SU-DHL-6 (cell line): Measurements from ENCODE around the gene CEP192.
A peak's percentile ranks its signal among the peaks of the same experiment; 100 is the strongest.

ENCODE experiments used
- H2AFZ ChIP-seq: fragments of 200-600 bp; sonication (generic); 2 replicates; pipeline ENCODE4 v1.6.1; 2014; ENCODE audit warnings: low read depth, mild to moderate bottlenecking, moderate library complexity, mixed read lengths, antibody characterized with exemption, low read length; ENCODE audit not compliant: severe bottlenecking
- H3F3A ChIP-seq: fragments of 200-600 bp; shearing (Covaris generic); 2 replicates; pipeline ENCODE4 v1.6.0; 2016; ENCODE audit warnings: antibody characterized with exemption, mild to moderate bottlenecking; ENCODE audit not compliant: insufficient read depth
- H3K27ac ChIP-seq: fragments of 200-600 bp; sonication (generic); 2 replicates; pipeline ENCODE4 v1.5.1; 2016; ENCODE audit warnings: low read depth, mild to moderate bottlenecking, low read length, moderate library complexity, mixed read lengths
- H3K27me3 ChIP-seq: fragments of 200-600 bp; sonication (generic), shearing (Covaris generic); 2 replicates; pipeline ENCODE4 v1.6.0; 2014; ENCODE audit warnings: mild to moderate bottlenecking, low read length
- H3K36me3 ChIP-seq: fragments of 200-600 bp; sonication (generic); 2 replicates; pipeline ENCODE4 v1.6.1; 2014; ENCODE audit warnings: mild to moderate bottlenecking, low read length, mixed read lengths
- H3K4me2 ChIP-seq: fragments of 300-600, 200-600 bp; shearing (Covaris generic), sonication (generic); 2 replicates; pipeline ENCODE4 v1.6.0; 2014; ENCODE audit warnings: low read length, low read depth, mild to moderate bottlenecking; ENCODE audit not compliant: poor library complexity, severe bottlenecking
- H3K4me3 ChIP-seq: fragments of 200-600 bp; sonication (generic); 2 replicates; pipeline ENCODE4 v1.5.1; 2014; ENCODE audit warnings: antibody characterized with exemption, low read length, mild to moderate bottlenecking, mixed read lengths; ENCODE audit not compliant: insufficient read depth, poor library complexity, severe bottlenecking
- H3K79me2 ChIP-seq: fragments of 200-600 bp; sonication (generic); 2 replicates; pipeline ENCODE4 v1.6.1; 2014; ENCODE audit warnings: mild to moderate bottlenecking, low read length, moderate library complexity; ENCODE audit not compliant: insufficient read depth
- H3K9ac ChIP-seq: fragments of 200-600 bp; sonication (generic); 2 replicates; pipeline ENCODE4 v1.7.0; 2014; ENCODE audit warnings: mild to moderate bottlenecking, low read length
- H3K9me2 ChIP-seq: fragments of 200-600 bp; sonication (generic); replicated peaks from 2 replicates; pipeline ENCODE4 v1.6.1; 2014; ENCODE audit warnings: low read length; ENCODE audit not compliant: insufficient read depth
- H3K9me3 ChIP-seq: fragments of 200-600 bp; sonication (generic); 2 replicates; pipeline ENCODE4 v1.6.1; 2014; ENCODE audit warnings: low read length, mixed read lengths; ENCODE audit not compliant: insufficient read depth
- H4K20me1 ChIP-seq: fragments of 200-600 bp; sonication (generic); 2 replicates; pipeline ENCODE4 v1.6.1; 2014; ENCODE audit warnings: low read depth, mild to moderate bottlenecking, antibody characterized with exemption, low read length, moderate library complexity, mixed read lengths
- CTCF ChIP-seq: fragments of 200-600 bp; sonication (generic); IDR thresholded peaks from one replicate; pipeline ENCODE4 v1.5.1; 2017; ENCODE audit warnings: antibody characterized with exemption, mild to moderate bottlenecking, low read length, moderate library complexity; ENCODE audit not compliant: insufficient read depth, poor library complexity, severe bottlenecking
- EZH2phosphoT487 ChIP-seq: fragments of 200-600 bp; sonication (generic), shearing (Covaris generic); conservative IDR thresholded peaks from 2 replicates; pipeline ENCODE4 v1.6.1; 2018; ENCODE audit warnings: mild to moderate bottlenecking, antibody characterized with exemption, low read length, moderate library complexity, mixed read lengths

The CEP192 gene

DNA sequence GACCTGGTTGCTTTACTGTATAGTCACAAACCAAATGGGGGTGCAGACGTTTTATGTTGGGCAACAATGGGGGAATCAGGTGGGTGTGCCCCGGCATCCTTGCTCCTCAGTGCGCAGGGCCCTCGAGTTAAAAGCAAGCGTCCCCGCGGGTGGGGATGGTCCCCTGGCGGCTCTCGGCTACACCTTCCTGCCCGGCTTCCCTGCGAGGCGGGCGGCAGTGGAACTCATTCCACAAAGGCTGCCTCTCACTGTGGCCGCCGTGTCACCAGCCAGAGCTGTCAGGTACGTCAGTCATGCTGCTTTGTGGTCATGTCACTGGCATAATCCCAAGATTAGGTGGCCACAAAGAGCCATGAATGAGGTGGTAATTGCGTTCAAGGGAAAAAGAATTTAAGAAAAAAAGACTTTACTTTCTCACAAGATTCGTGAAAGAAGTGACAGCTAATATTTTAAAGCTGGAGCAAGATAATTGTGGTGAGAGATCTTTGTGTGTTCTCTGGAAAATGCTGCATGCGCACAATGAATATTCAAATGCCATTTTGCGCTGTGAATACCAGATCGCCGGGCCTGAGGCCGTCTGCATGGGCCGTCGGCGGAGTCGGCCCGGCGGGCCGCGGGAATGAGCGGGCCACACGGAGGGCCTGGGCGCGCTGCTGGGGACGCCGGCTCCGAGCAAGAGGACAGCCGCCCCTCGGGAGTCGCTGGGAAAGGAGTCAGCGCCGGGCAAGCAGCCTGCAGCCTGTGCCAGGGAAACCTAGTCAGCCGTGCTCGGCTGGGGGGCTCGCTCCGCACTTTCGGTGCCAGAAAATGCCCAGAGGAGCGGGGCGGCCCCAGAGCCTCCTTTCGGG lies 145.1 kb downstream of the CEP192 start:
- TF ChIP-seq CTCF (no peak), EZH2phosphoT487 (no peak)
- Histone ChIP-seq H3K4me3 (peak overlapping the region; percentile 37), H2AFZ (no peak overlapping the region), H3K4me2 (peak overlapping the region; percentile 53), H3K27ac (no peak overlapping the region), H4K20me1 (no peaks in the 10 kb centered on the region), H3K9ac (no peak overlapping the region), H3K79me2 (no peaks in the 10 kb centered on the region), H3K36me3 (no peaks in the 10 kb centered on the region), H3K27me3 (no peaks in the 10 kb centered on the region; the same call in 1 of the 2 replicates), H3K9me2 (no peaks in the 10 kb centered on the region), H3K9me3 (0 out of 2 replicates have a peak, but pooled peaks cover 3% of the 10 kb centered on the region), H3F3A (no peaks in the 10 kb centered on the region)

GRCh38 chr18:13136904-13137669 lies 145.9 kb downstream of the CEP192 start:
- Histone ChIP-seq H3K9me3 (0 out of 2 replicates have a peak, but pooled peaks cover 3% of the 10 kb centered on the region), H3F3A (no peaks in the 10 kb centered on the region), H4K20me1 (no peaks in the 10 kb centered on the region), H3K36me3 (no peaks in the 10 kb centered on the region), H3K4me2 (peak overlapping the region; percentile 53), H2AFZ (peak overlapping the region; percentile 29), H3K79me2 (no peaks in the 10 kb centered on the region), H3K9ac (peak overlapping the region; percentile 40), H3K4me3 (peak overlapping the region; percentile 37), H3K27ac (no peak overlapping the region), H3K27me3 (no peaks in the 10 kb centered on the region; the same call in 1 of the 2 replicates), H3K9me2 (no peaks in the 10 kb centered on the region)
- TF ChIP-seq CTCF (no peak), EZH2phosphoT487 (no peak)

DNA sequence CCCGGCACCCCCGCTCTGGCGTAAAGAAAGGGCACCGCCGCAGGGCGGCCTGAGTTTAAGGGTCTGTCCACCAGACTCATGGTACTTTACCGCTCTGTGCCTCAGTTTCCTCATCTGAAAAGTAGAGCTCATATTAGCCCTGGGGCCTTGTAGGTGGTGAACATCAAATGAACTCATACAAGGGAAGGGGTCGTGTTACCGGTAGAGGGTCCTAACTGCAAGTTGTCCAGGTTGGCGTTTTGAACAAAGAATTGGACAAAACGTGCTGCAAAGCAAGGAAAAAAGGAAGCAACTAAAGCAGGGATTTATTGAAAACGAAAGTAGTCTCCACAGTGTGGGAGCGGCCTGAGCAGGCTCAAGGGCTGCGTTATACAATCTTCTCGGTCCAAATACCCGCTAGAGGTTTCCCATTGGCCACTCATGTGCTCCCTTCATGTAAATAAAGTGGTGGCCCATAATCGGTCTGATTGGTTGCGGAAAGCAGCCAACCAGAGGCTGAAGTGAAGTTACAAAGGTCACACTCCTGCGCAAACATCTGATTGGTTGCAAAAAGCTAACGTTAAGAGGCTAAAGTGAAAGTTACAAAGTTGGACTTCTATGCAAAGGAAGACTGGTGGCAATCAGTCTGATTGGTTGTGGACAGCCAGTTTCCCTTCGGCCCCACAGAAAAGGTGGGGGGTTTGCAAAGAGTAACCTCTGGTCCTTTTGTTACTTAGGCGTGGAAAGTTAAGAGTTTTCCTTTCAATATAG lies 146.7 kb downstream of the CEP192 start:
- Histone ChIP-seq H3K4me3 (peak overlapping the region; percentile 37), H3F3A (no peaks in the 10 kb centered on the region), H3K4me2 (peak overlapping the region; percentile 53), H3K9me3 (0 out of 2 replicates have a peak, but pooled peaks cover 3% of the 10 kb centered on the region), H3K27ac (no peak overlapping the region), H3K27me3 (no peaks in the 10 kb centered on the region; the same call in 1 of the 2 replicates), H3K9ac (no peak overlapping the region; the same call in 1 of the 2 replicates), H4K20me1 (no peaks in the 10 kb centered on the region), H3K9me2 (no peaks in the 10 kb centered on the region), H2AFZ (no peak overlapping the region), H3K79me2 (no peaks in the 10 kb centered on the region), H3K36me3 (no peaks in the 10 kb centered on the region)
- no peak for TF ChIP-seq EZH2phosphoT487
